Left lung (tissue), 10 donors: Measurements from ENCODE around the gene APPL2. TPM values are rescaled to one million over a fixed set of nuclear protein-coding genes. Genes with fewer than 3 reads are reported as not detected.
A peak's percentile ranks its signal among the peaks of the same experiment; 100 is the strongest.

Source experiments
- ATAC-seq: fragments of 200-7000 bp; cut with Tn5 transposase; one replicate; pipeline ENCODE4 v1.9.1; 2020; ENCODE audit warnings: moderate library complexity
- DNase-seq, 4 donors: peaks; one replicate each; pipeline ENCODE4 v3.0.0-alpha.2; 2013 to 2020
- H3K27ac ChIP-seq, 2 donors: fragments of 200-600 bp; sonication (generic) in 1 of 2; one replicate each; pipeline versions ENCODE4 v1.5.0 to v1.8.0; 2020 to 2021
- H3K27me3 ChIP-seq, 2 donors: fragments of 200-600 bp; sonication (generic) in 1 of 2; one replicate each; pipeline versions ENCODE4 v1.5.0 to v1.8.0; 2020 to 2021
- H3K36me3 ChIP-seq, 2 donors: fragments of 200-600 bp; sonication (generic) in 1 of 2; one replicate each; pipeline versions ENCODE4 v1.5.0 to v1.8.0; 2020 to 2021
- H3K4me1 ChIP-seq, 2 donors: fragments of 200-600 bp; one replicate each; pipeline ENCODE4 v1.8.0; 2021
- H3K4me3 ChIP-seq, 2 donors: fragments of 200-600 bp; sonication (generic) in 1 of 2; one replicate each; pipeline versions ENCODE4 v1.5.0 to v1.8.0; 2020 to 2021; ENCODE audit warnings: mild to moderate bottlenecking in 1 of 2
- H3K9me3 ChIP-seq, 2 donors: fragments of 200-600 bp; sonication (generic) in 1 of 2; one replicate each; pipeline versions ENCODE4 v1.5.0 to v1.8.0; 2020 to 2021
- CTCF ChIP-seq, 2 donors: fragments of 200-600 bp; sonication (generic) in 1 of 2; IDR thresholded peaks; one replicate each; pipeline versions ENCODE4 v1.5.0 to v1.8.0; 2021; ENCODE audit warnings: antibody characterized with exemption in 2 of 2
- intact Hi-C, 2 donors: fragments of 100-400 bp; cut with DNase I; formaldehyde crosslinking; loops; one replicate each; pipeline versions ENCODE4 v1.11.2 to v1.14.2; 2022
- polyA plus RNA-seq, 6 donors: library from polyadenylated mRNA; unstranded; fragments of 120-200 nt; gene quantifications; one replicate each; pipeline ENCODE4 v1.2.1, GENCODE V29; 2013; ENCODE audit not compliant: insufficient read length in 6 of 6
- total RNA-seq, 2 donors: library from RNA; stranded (reverse); fragmentation: NEBNext Ultra II Directional; extraction: Animal tissue kit (Norgen Biotek cat#: 25700); gene quantifications; one replicate each; pipeline ENCODE4 v1.2.1, GENCODE V29; 2021
- donor health status: DM: no; HTN: yes; CAD: no.
- donor health status: DM: no; HTN: no; CAD: no.

The APPL2 gene
- total and polyA plus RNA-seq, 8 donors, result 27.8 to 101 (median 75.7) TPM

GRCh38 chr12:105220929-105221290, 15.1 kb downstream of the APPL2 start:
- ATAC-seq (no peak), DNase-seq (no peak)
- Histone ChIP-seq H3K4me3 (no peak overlapping the region), H3K27me3 (no peaks in the 10 kb centered on the region), H3K4me1 (peaks cover 5 to 56% of the 10 kb centered on the region in 2 donors), H3K27ac (peak overlapping the region in 1 of 2 donors; percentile 57), H3K36me3 (peaks cover 0 to 36% of the 10 kb centered on the region in 2 donors), H3K9me3 (no peaks in the 10 kb centered on the region)
- no peak for TF ChIP-seq CTCF (IDR thresholded peaks at IDR 0.05)
- intact Hi-C loops, result no loop called here

DNA sequence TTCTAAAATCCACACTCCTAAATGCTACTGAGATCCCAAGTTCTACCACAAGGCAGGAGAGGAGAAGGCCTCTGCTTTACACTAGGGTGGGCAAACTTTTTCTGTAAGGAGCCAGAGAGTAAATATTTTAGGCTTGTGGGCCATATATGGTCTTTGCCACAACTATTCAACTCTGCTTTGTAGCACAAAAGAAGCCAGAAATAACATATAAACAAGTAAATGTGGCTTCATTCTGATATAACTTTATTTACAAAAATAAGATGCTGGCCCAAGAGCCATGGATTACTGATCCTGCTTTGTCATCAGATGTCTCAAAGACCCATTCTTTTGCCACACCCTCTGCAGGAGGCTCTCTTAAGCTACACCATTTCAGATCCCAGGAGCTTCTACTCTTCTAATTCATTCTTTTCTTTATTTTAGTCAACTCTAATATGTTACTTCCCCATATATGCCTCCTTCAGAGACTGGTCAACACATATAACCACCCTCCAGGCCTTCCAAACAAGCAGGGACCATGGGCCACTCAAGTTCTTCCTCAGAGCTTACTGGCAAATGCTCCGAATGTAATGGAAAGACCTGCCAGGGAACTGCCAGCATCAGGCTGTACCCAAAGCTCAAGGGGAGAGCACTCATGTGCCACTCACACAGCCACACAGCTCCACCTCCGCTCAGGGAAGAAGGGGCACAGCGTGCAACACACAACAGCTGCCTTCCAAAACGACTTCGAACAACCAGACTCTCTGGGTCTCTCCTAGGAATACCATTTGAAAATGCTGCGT, 15.6 kb downstream of the APPL2 start:
- peaks cover 5 to 51% of the 10 kb centered on the region in 2 donors for H3K4me1 ChIP-seq
- TF ChIP-seq CTCF (IDR thresholded peaks at IDR 0.05), result no peak
- no peaks in the 10 kb centered on the region for H3K27me3 ChIP-seq
- peak overlapping the region in 1 of 2 donors; percentile 57 for H3K27ac ChIP-seq
- DNase-seq (no peak), ATAC-seq (peak; percentile 27)
- H3K4me3 ChIP-seq, result no peak overlapping the region
- intact Hi-C loops, result no loop called here
- H3K9me3 ChIP-seq, result no peaks in the 10 kb centered on the region
- H3K36me3 ChIP-seq, result peaks cover 0 to 42% of the 10 kb centered on the region in 2 donors

GRCh38 chr12:105219261-105220028, 16.5 kb downstream of the APPL2 start:
- Histone ChIP-seq H3K27me3 (no peaks in the 10 kb centered on the region), H3K4me3 (no peak overlapping the region), H3K4me1 (peaks cover 5 to 42% of the 10 kb centered on the region in 2 donors), H3K36me3 (peaks cover 0 to 51% of the 10 kb centered on the region in 2 donors), H3K27ac (peak overlapping the region in 1 of 2 donors; percentile 57), H3K9me3 (no peaks in the 10 kb centered on the region)
- intact Hi-C loops, result no loop called here
- ATAC-seq (no peak), DNase-seq (no peak)
- TF ChIP-seq CTCF (IDR thresholded peaks at IDR 0.05), result no peak

- DNase-seq, result no peak
- Histone ChIP-seq H3K4me1 (peaks cover 0 to 32% of the 10 kb centered on the region in 2 donors), H3K27me3 (no peaks in the 10 kb centered on the region), H3K9me3 (no peaks in the 10 kb centered on the region), H3K4me3 (no peak overlapping the region), H3K27ac (no peak overlapping the region), H3K36me3 (peaks cover 0 to 61% of the 10 kb centered on the region in 2 donors)
- TF ChIP-seq CTCF (IDR thresholded peaks at IDR 0.05), result no peak
- no peak for ATAC-seq
- intact Hi-C loops, result no loop called here
These were observed 17.5 kb downstream of the APPL2 start for GRCh38 chr12:105218434-105218833.
